ENCODE results near the gene RIPK4.

DNA sequence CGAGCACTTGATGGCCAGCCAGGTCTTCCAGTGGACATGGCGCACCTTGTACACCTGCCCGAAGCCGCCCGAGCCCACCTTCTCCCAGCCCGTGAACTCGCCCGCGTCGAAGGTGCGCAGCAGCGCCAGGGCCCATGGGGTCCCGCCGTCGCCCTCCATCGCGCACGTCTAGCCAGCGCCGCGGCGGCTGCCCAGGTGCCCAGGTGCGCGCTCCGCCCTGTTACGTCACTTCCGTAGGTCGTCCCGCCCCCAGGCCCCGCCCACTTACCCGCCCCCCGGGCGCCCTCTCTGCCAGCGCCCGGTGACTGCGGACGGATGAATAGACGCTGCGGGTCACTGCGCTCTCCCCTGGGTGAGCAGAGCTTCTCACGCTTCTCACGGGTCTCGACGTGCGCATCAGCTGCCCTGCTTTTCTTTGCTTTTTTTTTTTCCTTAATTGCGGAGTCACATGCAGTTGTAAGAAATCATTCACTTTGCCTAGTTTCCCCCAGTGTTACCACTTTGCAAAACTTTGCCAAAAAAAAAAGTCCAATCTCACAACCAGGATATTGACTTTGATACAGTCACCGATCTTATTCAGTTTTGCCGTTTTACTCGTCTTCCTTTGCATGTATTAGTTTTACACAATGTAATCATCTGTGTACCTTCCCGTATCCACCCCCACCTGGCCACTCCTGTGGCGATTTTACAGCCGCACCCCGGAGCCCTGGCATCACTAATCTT lies at the start of gene RIPK4:
- TF ChIP-seq RAD21 (conservative IDR thresholded peaks at IDR 0.05) (no peak), TAF1 (IDR thresholded peaks at IDR 0.05; ENCODE audit: low read depth) (no peak), EZH2 (IDR thresholded peaks at IDR 0.05; ENCODE audit: borderline replicate concordance, insufficient read depth, low read length, poor library complexity, severe bottlenecking) (peak; percentile 8), POLR2AphosphoS5 (IDR thresholded peaks at IDR 0.05) (no peak), EP300 (conservative IDR thresholded peaks at IDR 0.05; ENCODE audit: poor library complexity, severe bottlenecking) (no peak), MXI1 (conservative IDR thresholded peaks at IDR 0.05; ENCODE audit: poor library complexity, severe bottlenecking) (no peak)
- TF ChIP-seq, protein P1, sequence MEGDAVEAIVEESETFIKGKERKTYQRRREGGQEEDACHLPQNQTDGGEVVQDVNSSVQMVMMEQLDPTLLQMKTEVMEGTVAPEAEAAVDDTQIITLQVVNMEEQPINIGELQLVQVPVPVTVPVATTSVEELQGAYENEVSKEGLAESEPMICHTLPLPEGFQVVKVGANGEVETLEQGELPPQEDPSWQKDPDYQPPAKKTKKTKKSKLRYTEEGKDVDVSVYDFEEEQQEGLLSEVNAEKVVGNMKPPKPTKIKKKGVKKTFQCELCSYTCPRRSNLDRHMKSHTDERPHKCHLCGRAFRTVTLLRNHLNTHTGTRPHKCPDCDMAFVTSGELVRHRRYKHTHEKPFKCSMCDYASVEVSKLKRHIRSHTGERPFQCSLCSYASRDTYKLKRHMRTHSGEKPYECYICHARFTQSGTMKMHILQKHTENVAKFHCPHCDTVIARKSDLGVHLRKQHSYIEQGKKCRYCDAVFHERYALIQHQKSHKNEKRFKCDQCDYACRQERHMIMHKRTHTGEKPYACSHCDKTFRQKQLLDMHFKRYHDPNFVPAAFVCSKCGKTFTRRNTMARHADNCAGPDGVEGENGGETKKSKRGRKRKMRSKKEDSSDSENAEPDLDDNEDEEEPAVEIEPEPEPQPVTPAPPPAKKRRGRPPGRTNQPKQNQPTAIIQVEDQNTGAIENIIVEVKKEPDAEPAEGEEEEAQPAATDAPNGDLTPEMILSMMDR (IDR thresholded peaks at IDR 0.05; ENCODE audit: poor library complexity, severe bottlenecking): no peak
